ENCODE measurements around the gene RPL18A. TPM values are rescaled to one million over a fixed set of nuclear protein-coding genes. Genes with fewer than 3 reads are reported as not detected.

Gene RPL18A
- total and polyA plus RNA-seq, 2 of the 13 experiments (the other 11 are each of a cell fraction or from before 2014, with no cell fraction given) = 1,471 to 2,004 TPM

GRCh38 chr19:17889609-17890214, 30.0 kb downstream of the RPL18A start (continued):
- no peak for TF ChIP-seq NFE2L1 (CRISPR knock-in tag; IDR thresholded peaks at IDR 0.05; ENCODE audit: borderline replicate concordance)
- no peak for TF ChIP-seq TFAP4 (IDR thresholded peaks at IDR 0.05; ENCODE audit: borderline replicate concordance, low read depth)
- no peak for TF ChIP-seq ZNF737 (CRISPR knock-in tag; IDR thresholded peaks at IDR 0.05; ENCODE audit: borderline replicate concordance)
- no peak for TF ChIP-seq ZNF274 (CRISPR knock-in tag; IDR thresholded peaks at IDR 0.05)
- no peak for TF ChIP-seq HNRNPL (IDR thresholded peaks at IDR 0.05; ENCODE audit: low read depth, low read length)
- no peak for TF ChIP-seq ZNF484 (CRISPR knock-in tag; IDR thresholded peaks at IDR 0.05; ENCODE audit: borderline replicate concordance, low read depth)
- TF ChIP-seq ZNF850 (CRISPR knock-in tag; conservative IDR thresholded peaks at IDR 0.05) = no peak
- TF ChIP-seq ARHGAP35 (CRISPR knock-in tag; IDR thresholded peaks at IDR 0.05; ENCODE audit: borderline replicate concordance) = no peak
- peak; percentile 64; the same call in 1 of the 2 replicates for TF ChIP-seq ZNF766 (CRISPR knock-in tag; IDR thresholded peaks at IDR 0.05; ENCODE audit: borderline replicate concordance)
- no peak for TF ChIP-seq ZNF784 (CRISPR knock-in tag; IDR thresholded peaks at IDR 0.05; ENCODE audit: borderline replicate concordance)
- no peak for TF ChIP-seq PHF8 (CRISPR knock-in tag; IDR thresholded peaks at IDR 0.05)
- no peak for TF ChIP-seq LCORL (IDR thresholded peaks at IDR 0.05)
- TF ChIP-seq LCORL (CRISPR knock-in tag; IDR thresholded peaks at IDR 0.05) = no peak
- no peak for TF ChIP-seq ZNF749 (CRISPR knock-in tag; IDR thresholded peaks at IDR 0.05; ENCODE audit: borderline replicate concordance)
- TF ChIP-seq TAF15 (IDR thresholded peaks at IDR 0.05; ENCODE audit: low read depth, low read length, poor library complexity, severe bottlenecking) = no peak
- peak; percentile 63; the same call in 1 of the 2 replicates for TF ChIP-seq ZNF605 (CRISPR knock-in tag; IDR thresholded peaks at IDR 0.05)
- no peak; the same call in 1 of the 2 replicates for TF ChIP-seq REL (CRISPR knock-in tag; conservative IDR thresholded peaks at IDR 0.05)
- TF ChIP-seq RFXANK (CRISPR knock-in tag; IDR thresholded peaks at IDR 0.05) = no peak
- TF ChIP-seq ZNF20 (CRISPR knock-in tag; IDR thresholded peaks at IDR 0.05) = no peak
- no peak for TF ChIP-seq FOSL1 (CRISPR knock-in tag; IDR thresholded peaks at IDR 0.05; ENCODE audit: borderline replicate concordance)
- TF ChIP-seq KDM6A (CRISPR knock-in tag; IDR thresholded peaks at IDR 0.05; ENCODE audit: low read depth) = no peak
- 0 out of 2 replicates have a peak, but pooled peaks have one; percentile 26 for TF ChIP-seq RFXAP (CRISPR knock-in tag; IDR thresholded peaks at IDR 0.05; ENCODE audit: borderline replicate concordance)
- no peak for TF ChIP-seq DZIP1 (CRISPR knock-in tag; IDR thresholded peaks at IDR 0.05)
- no peak for TF ChIP-seq CENPBD1 (CRISPR knock-in tag; IDR thresholded peaks at IDR 0.05; ENCODE audit: borderline replicate concordance, low read depth)
- TF ChIP-seq CREBL2 (CRISPR knock-in tag; IDR thresholded peaks at IDR 0.05; ENCODE audit: borderline replicate concordance) = no peak
- no peak for TF ChIP-seq HMGA1 (CRISPR knock-in tag; conservative IDR thresholded peaks at IDR 0.05)
- TF ChIP-seq ZNF652 (CRISPR knock-in tag; IDR thresholded peaks at IDR 0.05; ENCODE audit: borderline replicate concordance, low read depth) = no peak

Data from HepG2 (cell line).